Right cardiac atrium (tissue), 5 donors: ENCODE data around the gene ASPN. TPM values are rescaled to one million over a fixed set of nuclear protein-coding genes. Genes with fewer than 3 reads are reported as not detected.

Experiments
- ATAC-seq, 2 donors: fragments of 200-7000 bp; cut with Tn5 transposase; one replicate each; pipeline versions ENCODE4 v1.8.0 to v1.9.1; 2020; ENCODE audit warnings: moderate library complexity in 2 of 2, mild to moderate bottlenecking in 1 of 2
- DNase-seq, 3 donors: peaks; one replicate each; pipeline ENCODE4 v3.0.0-alpha.2; 2020
- H3K27ac ChIP-seq: one replicate; pipeline ENCODE4 v1.5.1; 2013; ENCODE audit warnings: mild to moderate bottlenecking, low read length, control low read depth, moderate library complexity
- H3K27me3 ChIP-seq: one replicate; pipeline ENCODE4 v1.6.1; 2013; ENCODE audit not compliant: control insufficient read depth, insufficient read depth
- H3K4me1 ChIP-seq: one replicate; pipeline ENCODE4 v1.6.1; 2013; ENCODE audit warnings: low read length; ENCODE audit not compliant: control insufficient read depth, insufficient read depth
- H3K4me3 ChIP-seq: one replicate; pipeline ENCODE4 v1.5.1; 2013; ENCODE audit warnings: low read length, control low read depth
- H3K9me3 ChIP-seq: one replicate; pipeline ENCODE4 v1.6.1; 2013; ENCODE audit warnings: low read length; ENCODE audit not compliant: control insufficient read depth
- WGBS: extraction: QIAGEN DNeasy Blood & Tissue Kit; methylation state at CpG from one replicate; pipeline ENCODE4 v1.1.7; 2013; 5-methylcytosine and 5-hydroxymethylcytosine counted together
- intact Hi-C, 4 donors: fragments of 100-400 bp; cut with DNase I; formaldehyde crosslinking; loops; one replicate each; pipeline versions ENCODE4 v1.11.0 to v1.14.0; 2022 to 2023
- polyA plus RNA-seq: library from polyadenylated mRNA; stranded (reverse); fragments of 200-250 nt; gene quantifications from one replicate; pipeline ENCODE4 v1.2.3, GENCODE V29; 2013
- total RNA-seq, 4 donors: library from RNA; stranded (reverse); fragmentation: NEBNext Ultra II Directional; extraction: Animal tissue kit (Norgen Biotek cat#: 25700); gene quantifications; one replicate each; pipeline ENCODE4 v1.2.1, GENCODE V29; 2021
- donor health status: healthy with polysubstance abuse.
- donor health status: DM: no; HTN: yes; CAD: no.
- donor health status: DM: no; HTN: no; CAD: no.
- donor health status: DM: no; HTN: yes; CAD: no; lungs with severe emphysema.
- donor health status: DM: yes; HTN: yes; CAD: no.

Gene ASPN
- total and polyA plus RNA-seq, 5 donors = 7.0 to 18.8 (median 9.8) TPM

- WGBS = 82% methylated on average over 2 of the region's 2 CpGs
- intact Hi-C loops = no loop called here
Observed at GRCh38 chr9:92467511-92467910, 14.8 kb downstream of the ASPN start.

GRCh38 chr9:92467041-92467440, 15.3 kb downstream of the ASPN start:
- intact Hi-C loops = no loop called here
- Histone ChIP-seq H3K4me3 (no peak overlapping the region), H3K27me3 (no peaks in the 10 kb centered on the region), H3K27ac (no peak overlapping the region), H3K4me1 (peaks cover 3% of the 10 kb centered on the region), H3K9me3 (no peaks in the 10 kb centered on the region)
- WGBS = 90% methylated on average over 1 of the region's 1 CpG
- ATAC-seq = no peak
- DNase-seq = no peak

More at GRCh38 chr9:92467511-92467910, 14.8 kb downstream of the ASPN start:
- Histone ChIP-seq H3K4me3 (no peak overlapping the region), H3K9me3 (no peaks in the 10 kb centered on the region), H3K27ac (no peak overlapping the region), H3K4me1 (peaks cover 3% of the 10 kb centered on the region), H3K27me3 (no peaks in the 10 kb centered on the region)
- ATAC-seq = no peak
- DNase-seq = no peak

GRCh38 chr9:92463984-92464383, 18.3 kb downstream of the ASPN start:
- intact Hi-C loops = no loop called here
- ATAC-seq = peak in 1 of 2 donors; percentile 39

GRCh38 chr9:92463387-92463786, 18.9 kb downstream of the ASPN start:
- DNase-seq (no peak), ATAC-seq (no peak)
- Histone ChIP-seq H3K4me3 (no peak overlapping the region), H3K4me1 (peaks cover 3% of the 10 kb centered on the region), H3K9me3 (no peaks in the 10 kb centered on the region), H3K27ac (no peak overlapping the region), H3K27me3 (no peaks in the 10 kb centered on the region)
- intact Hi-C loops = no loop called here

More at GRCh38 chr9:92463984-92464383, 18.3 kb downstream of the ASPN start:
- no peak overlapping the region for H3K27ac ChIP-seq
- no peaks in the 10 kb centered on the region for H3K27me3 ChIP-seq
- H3K9me3 ChIP-seq = no peaks in the 10 kb centered on the region
- DNase-seq = no peak
- 68% methylated on average over 3 of the region's 3 CpGs for WGBS
- peaks cover 3% of the 10 kb centered on the region for H3K4me1 ChIP-seq
- H3K4me3 ChIP-seq = no peak overlapping the region

GRCh38 chr9:92457576-92457975, 24.7 kb downstream of the ASPN start:
- H3K27me3 ChIP-seq = no peaks in the 10 kb centered on the region
- no peak overlapping the region for H3K27ac ChIP-seq
- intact Hi-C loops = no loop called here
- WGBS = 93% methylated on average over 4 of the region's 4 CpGs
- H3K9me3 ChIP-seq = no peaks in the 10 kb centered on the region
- H3K4me3 ChIP-seq = no peak overlapping the region
- no peaks in the 10 kb centered on the region for H3K4me1 ChIP-seq
- ATAC-seq (no peak), DNase-seq (no peak)

DNA sequence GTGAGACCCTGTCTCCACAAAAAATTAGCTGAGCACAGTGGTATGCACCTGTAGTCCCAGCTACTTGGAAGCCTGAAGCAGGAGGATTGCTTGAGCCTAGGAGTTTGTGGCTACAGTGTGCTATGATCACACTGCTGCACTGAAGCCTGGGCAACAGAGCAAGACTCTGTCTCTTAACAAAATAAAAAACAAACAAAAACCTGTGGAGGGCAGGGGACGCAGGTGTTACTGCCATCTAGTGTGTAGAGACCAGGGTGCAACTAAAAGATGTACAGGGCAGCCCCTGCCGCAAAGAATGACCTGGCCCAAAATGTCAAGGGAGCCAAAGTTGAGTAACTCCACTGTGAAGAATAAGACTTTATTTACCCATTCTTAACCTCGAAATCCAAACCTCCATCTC, 27.1 kb downstream of the ASPN start:
- DNase-seq (no peak), ATAC-seq (no peak)
- intact Hi-C loops = no loop called here

DNA sequence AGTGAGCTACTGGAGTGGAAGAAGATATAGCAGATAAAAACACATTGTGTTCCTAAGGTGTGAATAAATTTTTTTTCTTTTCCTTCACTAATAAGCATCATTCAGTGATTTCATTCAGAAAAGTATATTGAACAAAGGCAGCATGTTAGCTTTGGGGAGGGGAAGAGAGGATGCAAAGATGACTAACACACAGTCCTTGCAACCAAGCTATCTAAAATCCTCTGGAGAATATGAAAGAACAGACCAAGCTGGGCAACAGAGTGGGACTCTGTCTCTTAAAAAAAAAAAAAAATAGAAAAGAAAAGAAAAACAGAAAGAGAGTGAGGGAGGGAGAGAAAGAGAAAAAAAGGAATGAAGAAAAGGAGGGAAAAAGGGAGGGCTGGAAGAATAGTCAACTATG, 35.8 kb downstream of the ASPN start:
- intact Hi-C loops = no loop called here
- ATAC-seq (no peak), DNase-seq (no peak)
- Histone ChIP-seq H3K27me3 (no peaks in the 10 kb centered on the region), H3K27ac (no peak overlapping the region), H3K4me3 (no peak overlapping the region), H3K4me1 (no peaks in the 10 kb centered on the region), H3K9me3 (no peaks in the 10 kb centered on the region)

More for the DNA sequence above, 27.1 kb downstream of the ASPN start:
- 85% methylated on average over 3 of the region's 3 CpGs for WGBS
- Histone ChIP-seq H3K4me1 (no peaks in the 10 kb centered on the region), H3K9me3 (no peaks in the 10 kb centered on the region), H3K27me3 (no peaks in the 10 kb centered on the region), H3K4me3 (no peak overlapping the region), H3K27ac (no peak overlapping the region)

DNA sequence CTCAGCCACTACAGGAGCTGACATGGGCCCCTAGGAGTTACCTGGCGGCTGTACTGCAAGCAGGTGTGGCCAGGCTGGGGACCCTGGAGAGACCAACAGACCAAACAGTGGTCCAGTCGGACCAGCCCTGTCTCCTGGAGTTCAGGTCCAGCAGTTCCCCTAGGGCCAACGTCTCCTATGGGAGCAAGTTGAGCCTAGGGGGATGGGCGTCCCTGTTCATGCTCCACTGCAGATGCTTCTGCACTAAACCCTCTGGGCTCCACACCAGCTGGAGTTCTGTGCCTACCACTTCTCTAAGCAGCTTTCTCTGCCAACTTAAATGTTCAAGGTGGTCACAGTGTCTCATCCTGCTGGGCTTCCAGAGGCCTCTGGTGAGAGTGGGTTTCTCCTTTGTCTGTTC, 37.5 kb downstream of the ASPN start:
- intact Hi-C loops = no loop called here
- H3K4me1 ChIP-seq = no peaks in the 10 kb centered on the region

GRCh38 chr9:92440751-92441046, 41.6 kb downstream of the ASPN start:
- Histone ChIP-seq H3K27ac (no peak overlapping the region), H3K9me3 (no peaks in the 10 kb centered on the region), H3K27me3 (no peaks in the 10 kb centered on the region), H3K4me1 (no peaks in the 10 kb centered on the region), H3K4me3 (no peak overlapping the region)
- 88% methylated on average over 6 of the region's 6 CpGs for WGBS
- intact Hi-C loops = no loop called here
- DNase-seq (no peak), ATAC-seq (no peak)

More for the DNA sequence above, 37.5 kb downstream of the ASPN start:
- DNase-seq (no peak), ATAC-seq (no peak)
- Histone ChIP-seq H3K9me3 (no peaks in the 10 kb centered on the region), H3K27me3 (no peaks in the 10 kb centered on the region), H3K27ac (no peak overlapping the region), H3K4me3 (no peak overlapping the region)
- WGBS = 94% methylated on average over 4 of the region's 4 CpGs

DNA sequence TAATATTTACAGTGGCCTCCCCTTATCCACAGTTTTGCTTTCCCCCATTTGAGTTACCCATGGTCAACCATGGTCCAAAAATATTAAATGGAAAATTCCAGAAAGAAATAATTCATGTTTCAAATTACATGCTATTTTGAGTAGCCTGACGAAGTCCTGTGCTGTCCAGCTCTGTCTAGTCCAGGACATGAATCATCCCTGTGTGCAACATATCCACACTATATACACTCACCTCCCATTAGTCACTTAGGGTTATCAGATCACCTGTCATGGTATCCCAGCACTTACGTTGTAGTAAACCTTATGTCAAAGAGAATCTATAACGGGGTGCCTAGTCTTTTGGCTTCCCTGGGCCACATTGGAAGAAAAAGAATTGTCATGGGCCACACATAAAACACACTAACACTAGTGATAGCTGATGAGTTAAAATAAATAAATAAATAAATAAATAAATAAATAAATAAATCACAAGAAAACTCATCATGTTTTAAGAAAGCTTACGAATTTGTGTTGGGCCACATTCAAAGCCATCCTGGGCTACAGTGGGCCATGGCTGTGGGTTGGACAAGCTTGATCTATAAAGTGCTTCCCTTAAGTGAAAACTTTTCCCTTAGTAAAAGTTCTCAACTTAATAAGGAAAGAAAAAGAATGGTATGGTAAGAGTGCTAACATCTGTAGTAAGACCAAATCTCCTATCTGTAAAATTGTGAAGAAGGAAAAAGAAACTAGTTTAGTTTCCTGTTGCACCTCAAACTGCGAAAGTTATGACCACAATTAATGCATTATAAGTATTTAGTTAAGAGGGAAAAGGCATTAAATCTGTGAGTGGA, 42.2 kb downstream of the ASPN start:
- 86% methylated on average over 5 of the region's 5 CpGs for WGBS

DNA sequence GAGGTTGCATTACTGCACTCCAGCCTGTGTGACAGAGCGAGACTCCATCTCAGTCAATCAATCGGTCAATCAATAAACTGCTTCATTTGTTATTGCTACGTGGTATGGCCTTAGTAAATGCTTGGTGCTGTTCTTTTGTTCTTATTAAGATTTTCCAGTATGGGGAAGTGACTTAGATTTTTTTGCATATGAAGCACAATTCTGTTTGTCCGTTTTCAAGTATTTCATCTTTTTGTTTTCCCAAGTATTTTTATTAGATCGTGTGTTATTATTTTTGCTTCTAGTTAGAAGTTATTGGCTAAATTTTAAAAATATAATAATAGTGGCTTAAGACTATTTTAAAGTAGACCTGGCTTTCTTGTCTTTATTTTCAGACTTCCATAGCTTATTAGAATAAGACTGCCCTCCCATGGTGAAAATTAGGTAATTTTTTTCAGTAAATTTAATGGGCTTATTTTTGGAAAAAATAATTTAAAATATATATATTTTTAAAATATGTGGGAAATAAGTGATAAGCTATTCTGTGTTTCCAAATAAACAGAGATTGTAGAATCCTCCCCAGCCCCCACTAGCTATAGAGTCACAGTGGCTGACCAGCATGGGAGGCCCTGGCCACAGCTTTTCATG, 43.3 kb downstream of the ASPN start:
- DNase-seq = no peak
- Histone ChIP-seq H3K27ac (no peak overlapping the region), H3K9me3 (no peaks in the 10 kb centered on the region), H3K4me1 (no peaks in the 10 kb centered on the region), H3K27me3 (no peaks in the 10 kb centered on the region), H3K4me3 (no peak overlapping the region)
- 73% methylated on average over 5 of the region's 5 CpGs for whole genome bisulfite sequencing
- intact Hi-C loops = loop anchor here in 2 of 4 donors (10.0 kb wide), 1 partner anchor 94 kb away; no protein-coding TSS in a partner anchor
- no peak for ATAC-seq

More for the DNA sequence above, 42.2 kb downstream of the ASPN start:
- intact Hi-C loops = loop anchor here in 2 of 4 donors (10.0 kb wide), 1 partner anchor 95 kb away; no protein-coding TSS in a partner anchor
- no peaks in the 10 kb centered on the region for H3K27me3 ChIP-seq
- no peak overlapping the region for H3K4me3 ChIP-seq
- no peaks in the 10 kb centered on the region for H3K9me3 ChIP-seq
- H3K27ac ChIP-seq = no peak overlapping the region
- no peaks in the 10 kb centered on the region for H3K4me1 ChIP-seq
- DNase-seq (no peak), ATAC-seq (no peak)
